Natural killer cell treated with Interleukin-12 subunit alpha and Interleukin-12 subunit beta and Interleukin-15 and Interleukin-18, amount 100 ng/mL, for 72 hours (primary cell): ENCODE measurements around the gene FTCD. TPM values are rescaled to one million over a fixed set of nuclear protein-coding genes. Genes with fewer than 3 reads are reported as not detected.
"Not testable (repeated sequence)": the region's sequence is repeated elsewhere in the genome, so short reads cannot be mapped to it uniquely, and the experiment has no call there.

ENCODE experiments used
- ATAC-seq, 2 donors: fragments of 150-1000 bp; cut with Tn5 transposase in 1 of 2; sonication (Bioruptor Pico), chemical (Tn5 transposase) in 1 of 2; 2 replicates each; pipeline ENCODE4 v1.10.0; 2021
- DNase-seq: peaks from one replicate; pipeline ENCODE4 v3.0.0; 2022; ENCODE audit warnings: low spot score
- H3K27ac Mint-ChIP-seq, 2 donors: 1 replicate in 1 of 2; 2 replicates in 1 of 2; pipeline ENCODE4 v1.8.0; 2022; ENCODE audit warnings: mixed read lengths in 2 of 2, mild to moderate bottlenecking in 1 of 2, moderate library complexity in 1 of 2
- H3K27me3 Mint-ChIP-seq, 2 donors: 1 replicate in 1 of 2; 2 replicates in 1 of 2; pipeline ENCODE4 v1.8.0; 2022; ENCODE audit warnings: mixed read lengths in 2 of 2
- H3K36me3 Mint-ChIP-seq: one replicate; pipeline ENCODE4 v1.8.0; 2022; ENCODE audit warnings: mixed read lengths
- H3K4me1 Mint-ChIP-seq, 2 donors: 1 replicate in 1 of 2; 2 replicates in 1 of 2; pipeline ENCODE4 v1.8.0; 2022; ENCODE audit warnings: low read depth in 2 of 2, mixed read lengths in 2 of 2, mild to moderate bottlenecking in 1 of 2
- H3K4me3 Mint-ChIP-seq: one replicate; pipeline ENCODE4 v1.8.0; 2022; ENCODE audit warnings: mixed read lengths
- H3K9me3 Mint-ChIP-seq: 2 replicates; pipeline ENCODE4 v1.8.0; 2022; ENCODE audit warnings: mixed read lengths
- total RNA-seq, 2 donors: library from RNA; stranded (reverse); gene quantifications; one replicate each; pipeline ENCODE4 v1.2.3, GENCODE V29; 2022

FTCD gene
- total RNA-seq, 2 donors from 2014 or later: not detected

GRCh38 chr21:46170436-46171193 is 15.2 kb upstream of the FTCD start:
- H3K4me3 Mint-ChIP-seq, ATAC-seq, H3K9me3 Mint-ChIP-seq, H3K4me1 Mint-ChIP-seq, DNase-seq: not testable (repeated sequence)
- H3K27ac Mint-ChIP-seq: peak overlapping the region in 1 of 2 donors; percentile 29
- peaks cover 15% of the 10 kb centered on the region for H3K36me3 Mint-ChIP-seq
- peaks cover 6 to 30% of the 10 kb centered on the region in 2 donors for H3K27me3 Mint-ChIP-seq

DNA sequence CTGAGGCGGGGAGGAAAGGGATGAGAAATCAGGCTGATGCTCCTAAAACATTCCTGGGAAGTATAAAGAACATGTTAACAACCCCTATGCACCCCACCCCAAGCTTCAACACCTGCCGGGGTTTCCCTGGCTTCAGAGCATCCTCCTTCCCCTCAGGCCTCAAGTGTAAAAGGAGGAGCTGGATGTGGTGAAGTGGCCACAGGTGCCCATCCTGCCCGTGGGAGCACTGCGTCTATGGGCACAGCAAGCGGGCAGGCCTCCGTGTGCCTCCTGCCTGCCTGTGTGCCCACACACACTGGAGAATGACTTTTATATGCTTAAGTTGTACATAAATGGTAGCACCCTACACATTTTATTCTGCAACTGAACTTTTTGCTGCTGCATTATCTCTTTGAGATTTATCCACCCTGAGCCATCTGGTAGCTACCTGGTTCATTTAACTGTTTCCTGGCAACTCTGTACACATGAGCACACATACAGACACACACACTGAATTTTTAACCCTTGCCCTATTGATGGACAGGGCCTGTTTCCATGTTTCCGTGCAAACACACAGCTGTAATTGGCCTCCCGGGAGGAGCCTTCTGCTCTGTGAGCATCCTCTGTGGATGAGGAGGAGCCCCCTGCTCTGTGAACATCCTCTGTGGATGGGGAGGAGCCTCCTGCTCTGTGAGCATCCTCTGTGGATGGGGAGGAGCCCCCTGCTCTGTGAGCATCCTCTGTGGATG is 13.4 kb upstream of the FTCD start:
- no peaks in the 10 kb centered on the region for H3K9me3 Mint-ChIP-seq
- H3K36me3 Mint-ChIP-seq: no peaks in the 10 kb centered on the region
- H3K4me3 Mint-ChIP-seq: no peak overlapping the region
- peaks cover 0 to 26% of the 10 kb centered on the region in 2 donors for H3K27me3 Mint-ChIP-seq
- no peak for DNase-seq
- no peak for ATAC-seq
- H3K27ac Mint-ChIP-seq: no peak overlapping the region
- H3K4me1 Mint-ChIP-seq: peaks cover 0 to 4% of the 10 kb centered on the region in 2 donors

GRCh38 chr21:46168238-46168637 is 12.9 kb upstream of the FTCD start:
- DNase-seq (peak; percentile 56), ATAC-seq (no peak)
- no peak overlapping the region for H3K4me3 Mint-ChIP-seq
- H3K36me3 Mint-ChIP-seq: no peaks in the 10 kb centered on the region
- H3K27me3 Mint-ChIP-seq: peaks cover 4 to 32% of the 10 kb centered on the region in 2 donors
- no peak overlapping the region for H3K27ac Mint-ChIP-seq
- H3K9me3 Mint-ChIP-seq: no peaks in the 10 kb centered on the region
- peaks cover 0 to 4% of the 10 kb centered on the region in 2 donors for H3K4me1 Mint-ChIP-seq

DNA sequence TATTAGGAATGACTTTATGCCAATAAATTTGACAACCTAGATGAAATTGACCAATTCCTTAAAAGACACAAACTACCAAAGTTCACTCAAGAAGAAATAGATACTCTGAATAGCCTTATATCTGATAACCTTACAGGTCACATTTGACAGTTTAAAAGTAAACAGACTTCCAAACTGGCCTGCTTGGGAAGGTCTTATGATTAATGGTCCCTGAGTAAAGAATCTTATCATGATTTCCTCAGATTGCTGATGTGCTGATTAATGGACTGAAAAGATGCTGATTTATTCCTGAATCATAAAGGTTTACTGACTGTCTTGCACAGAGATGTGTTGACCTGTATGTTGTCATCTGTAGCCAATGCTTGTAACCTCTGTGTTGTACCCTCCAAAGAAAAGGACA is 9.7 kb upstream of the FTCD start:
- peaks cover 7 to 39% of the 10 kb centered on the region in 2 donors for H3K27me3 Mint-ChIP-seq
- no peaks in the 10 kb centered on the region for H3K4me1 Mint-ChIP-seq

DNA sequence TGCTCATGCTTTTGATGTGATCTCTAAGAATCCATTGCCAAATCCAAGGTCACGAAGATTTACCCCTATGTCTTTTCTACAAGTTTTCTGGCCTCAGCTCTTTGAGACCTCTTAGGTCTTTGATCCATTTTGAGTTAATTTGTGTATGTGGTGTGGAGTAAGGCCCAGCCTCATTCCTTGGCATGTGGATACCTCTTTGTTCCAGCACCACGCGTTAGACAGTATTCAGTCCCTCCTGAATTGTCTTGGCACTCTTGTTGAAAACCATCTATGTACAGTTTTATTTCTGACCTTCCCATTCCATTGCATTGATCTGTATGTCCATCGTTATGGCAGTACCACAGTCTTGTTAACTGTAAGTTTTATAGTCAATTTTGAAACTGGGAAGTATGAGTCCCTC is 8.0 kb upstream of the FTCD start:
- no peak for DNase-seq
- Mint-ChIP-seq H3K4me1 (no peaks in the 10 kb centered on the region), H3K36me3 (no peaks in the 10 kb centered on the region), H3K4me3 (no peak overlapping the region), H3K27ac (no peak overlapping the region), H3K9me3 (no peaks in the 10 kb centered on the region), H3K27me3 (peaks cover 7 to 39% of the 10 kb centered on the region in 2 donors)
- no peak for ATAC-seq

More for the DNA sequence above, 9.7 kb upstream of the FTCD start:
- DNase-seq (no peak), ATAC-seq (no peak)
- no peak overlapping the region for H3K27ac Mint-ChIP-seq
- no peak overlapping the region for H3K4me3 Mint-ChIP-seq
- H3K9me3 Mint-ChIP-seq: no peaks in the 10 kb centered on the region
- H3K36me3 Mint-ChIP-seq: no peaks in the 10 kb centered on the region

- ATAC-seq (no peak), DNase-seq (peak; percentile 62)
Observed at GRCh38 chr21:46161633-46162592, 6.5 kb upstream of the FTCD start.

DNA sequence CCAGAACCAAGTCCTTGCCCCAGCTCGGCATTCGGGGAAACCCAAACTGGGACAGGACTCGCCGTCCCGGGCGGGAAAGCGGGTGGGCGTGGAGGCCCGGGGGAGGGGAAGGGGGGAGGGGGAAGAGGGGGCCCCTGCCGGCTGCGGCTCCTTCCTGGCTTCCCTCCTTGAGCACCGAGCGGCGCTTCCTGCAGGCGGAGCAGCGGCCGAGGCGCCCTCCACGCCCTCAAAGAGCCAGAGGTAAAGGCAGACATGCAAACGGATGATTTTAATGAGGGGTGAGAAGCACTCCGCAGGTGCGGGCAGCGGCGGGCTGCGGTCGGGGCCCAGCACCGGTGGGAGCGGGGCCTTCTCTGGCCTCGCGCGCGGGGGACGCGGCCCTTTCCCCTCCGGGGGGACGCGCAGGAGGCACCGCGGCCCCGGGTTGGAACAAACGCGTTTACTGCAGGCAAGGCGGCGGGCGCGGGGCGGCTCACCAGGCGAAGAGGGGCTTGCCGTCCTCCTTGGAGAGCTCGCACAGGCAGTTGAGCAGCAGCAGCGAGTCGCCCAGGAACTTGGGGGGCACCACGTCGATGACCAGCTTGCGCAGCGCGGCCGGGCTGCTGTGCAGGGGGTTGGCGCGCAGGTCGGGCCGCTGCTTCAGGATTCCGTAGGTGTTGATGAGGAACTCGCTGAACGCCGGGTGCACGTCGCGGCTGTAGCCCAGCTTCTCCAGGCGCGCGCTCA is 5.7 kb upstream of the FTCD start:
- H3K4me3 Mint-ChIP-seq: no peak overlapping the region
- peak in 1 of 2 donors; percentile 17 for ATAC-seq
- H3K36me3 Mint-ChIP-seq: no peaks in the 10 kb centered on the region
- H3K4me1 Mint-ChIP-seq: no peaks in the 10 kb centered on the region
- no peak overlapping the region for H3K27ac Mint-ChIP-seq
- peaks cover 7 to 27% of the 10 kb centered on the region in 2 donors for H3K27me3 Mint-ChIP-seq
- H3K9me3 Mint-ChIP-seq: no peaks in the 10 kb centered on the region
- peak; percentile 51 for DNase-seq

More at GRCh38 chr21:46161633-46162592, 6.5 kb upstream of the FTCD start:
- Mint-ChIP-seq H3K27ac (no peak overlapping the region), H3K9me3 (no peaks in the 10 kb centered on the region), H3K27me3 (peaks cover 7 to 35% of the 10 kb centered on the region in 2 donors), H3K36me3 (no peaks in the 10 kb centered on the region), H3K4me1 (no peaks in the 10 kb centered on the region), H3K4me3 (no peak overlapping the region)

DNA sequence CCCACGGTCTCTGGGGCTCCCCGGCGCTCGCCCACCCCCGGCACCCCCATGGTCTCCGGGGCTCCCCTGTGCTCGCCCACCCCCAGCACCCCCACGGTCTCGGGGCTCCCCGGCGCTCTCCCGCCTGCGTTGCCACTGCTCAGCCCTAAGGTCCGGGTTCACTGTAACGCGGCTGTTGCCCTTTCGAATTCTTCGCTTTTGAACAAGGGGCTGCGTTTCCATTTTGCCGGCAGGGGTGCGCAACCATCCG is 5.2 kb upstream of the FTCD start:
- DNase-seq (peak; percentile 39), ATAC-seq (no peak)
- Mint-ChIP-seq H3K4me1 (no peaks in the 10 kb centered on the region), H3K36me3 (no peaks in the 10 kb centered on the region), H3K27me3 (peaks cover 7 to 26% of the 10 kb centered on the region in 2 donors), H3K27ac (no peak overlapping the region), H3K4me3 (no peak overlapping the region), H3K9me3 (no peaks in the 10 kb centered on the region)

DNA sequence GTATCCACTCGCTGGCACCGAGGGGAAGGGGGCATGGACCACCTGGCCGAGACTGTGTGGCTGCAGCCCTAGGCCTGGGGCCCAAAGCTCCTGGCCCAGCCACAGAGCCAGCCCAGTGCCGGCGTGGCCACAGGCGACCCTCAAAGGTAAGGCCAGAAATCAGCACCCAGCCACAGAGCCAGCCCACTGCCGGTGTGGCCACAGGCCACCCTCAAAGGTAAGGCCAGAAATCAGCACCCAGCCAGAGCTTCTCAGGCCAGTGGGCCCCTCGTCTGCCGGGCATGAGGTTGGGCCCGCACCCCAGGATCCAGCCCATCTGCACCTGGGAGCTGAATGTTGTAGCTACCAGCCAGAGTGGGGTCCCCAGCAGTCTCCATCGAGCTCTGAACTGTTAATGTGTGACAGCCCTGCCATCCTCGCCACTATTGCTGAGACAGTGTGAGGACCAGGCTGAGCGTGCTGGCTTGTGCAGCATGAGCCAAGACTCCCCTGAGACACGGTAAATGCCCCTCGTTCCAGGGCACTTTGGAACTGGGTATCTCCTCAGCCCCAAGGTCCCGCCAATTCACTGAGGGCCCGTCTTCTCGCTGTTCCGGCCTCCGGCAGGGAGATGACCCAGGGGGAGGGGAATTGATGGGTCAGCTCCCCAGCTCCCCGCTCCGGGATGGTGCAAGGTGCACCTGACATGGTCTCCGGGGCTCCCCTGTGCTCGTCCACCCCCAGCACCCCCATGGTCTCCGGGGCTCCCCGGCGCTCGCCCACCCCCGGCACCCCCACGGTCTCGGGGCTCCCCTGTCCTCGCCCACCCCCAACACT is 4.7 kb upstream of the FTCD start:
- Mint-ChIP-seq H3K4me3 (no peak overlapping the region), H3K9me3 (no peaks in the 10 kb centered on the region), H3K4me1 (no peaks in the 10 kb centered on the region), H3K27me3 (peaks cover 7 to 26% of the 10 kb centered on the region in 2 donors), H3K27ac (no peak overlapping the region), H3K36me3 (no peaks in the 10 kb centered on the region)
- DNase-seq: peak; percentile 58
- ATAC-seq: no peak

DNA sequence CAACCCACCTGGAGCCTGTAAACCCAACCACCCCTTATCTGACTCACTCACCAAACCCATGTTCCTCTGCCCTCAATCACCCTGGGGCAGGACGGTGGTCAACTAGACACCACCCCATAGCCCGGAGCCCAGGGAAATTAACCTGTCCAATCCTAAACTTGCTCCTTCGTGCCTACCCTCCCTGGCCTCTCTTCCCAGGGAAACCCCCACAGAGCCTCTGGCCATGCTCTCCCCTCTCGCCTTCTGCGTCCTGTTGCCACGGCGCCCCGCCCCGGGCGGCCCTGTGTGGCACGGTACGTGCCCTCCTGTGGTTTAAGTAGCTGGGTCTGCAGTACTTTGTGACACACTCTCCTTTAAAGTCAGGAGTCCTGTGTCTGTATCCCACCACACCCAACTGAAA is 4.0 kb upstream of the FTCD start:
- Mint-ChIP-seq H3K9me3 (no peaks in the 10 kb centered on the region), H3K4me3 (no peak overlapping the region), H3K27ac (no peak overlapping the region), H3K27me3 (peaks cover 7 to 19% of the 10 kb centered on the region in 2 donors), H3K36me3 (no peaks in the 10 kb centered on the region), H3K4me1 (no peaks in the 10 kb centered on the region)
- no peak for ATAC-seq
- no peak for DNase-seq

DNA sequence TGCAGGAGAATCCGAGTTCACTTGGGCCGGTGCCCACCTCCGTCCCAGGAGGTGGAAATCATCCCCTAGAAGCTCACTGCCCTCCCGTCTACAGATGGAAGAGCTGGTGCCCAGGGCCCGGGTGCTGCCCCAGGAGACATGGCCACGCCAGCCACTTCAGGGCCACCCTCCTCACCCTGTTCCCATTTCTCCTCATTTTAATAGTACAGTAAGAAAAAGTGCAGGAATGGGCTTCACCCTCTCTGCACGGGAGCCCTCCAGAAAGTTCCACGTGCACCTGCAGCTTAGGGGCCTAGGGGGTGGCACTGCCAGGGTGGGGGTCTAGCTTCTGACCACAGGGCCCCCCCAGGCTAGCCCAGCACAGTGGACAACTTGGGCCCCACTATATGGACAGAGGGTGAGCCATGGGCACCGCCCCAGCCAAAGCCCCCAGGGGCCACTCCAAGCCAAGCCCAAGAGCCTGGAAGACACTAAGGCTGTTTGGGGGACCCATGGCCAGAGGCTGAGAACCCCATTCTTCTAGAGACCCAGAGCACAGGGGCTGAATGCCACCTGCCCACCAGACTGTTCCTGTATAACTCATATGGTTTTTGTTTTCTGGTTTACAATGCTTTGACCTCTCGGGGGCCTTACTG is 3.4 kb upstream of the FTCD start:
- Mint-ChIP-seq H3K4me1 (no peaks in the 10 kb centered on the region), H3K36me3 (no peaks in the 10 kb centered on the region), H3K27me3 (peaks cover 7 to 13% of the 10 kb centered on the region in 2 donors), H3K9me3 (no peaks in the 10 kb centered on the region), H3K4me3 (no peak overlapping the region), H3K27ac (no peak overlapping the region)
- peak; percentile 44 for DNase-seq
- no peak for ATAC-seq

DNA sequence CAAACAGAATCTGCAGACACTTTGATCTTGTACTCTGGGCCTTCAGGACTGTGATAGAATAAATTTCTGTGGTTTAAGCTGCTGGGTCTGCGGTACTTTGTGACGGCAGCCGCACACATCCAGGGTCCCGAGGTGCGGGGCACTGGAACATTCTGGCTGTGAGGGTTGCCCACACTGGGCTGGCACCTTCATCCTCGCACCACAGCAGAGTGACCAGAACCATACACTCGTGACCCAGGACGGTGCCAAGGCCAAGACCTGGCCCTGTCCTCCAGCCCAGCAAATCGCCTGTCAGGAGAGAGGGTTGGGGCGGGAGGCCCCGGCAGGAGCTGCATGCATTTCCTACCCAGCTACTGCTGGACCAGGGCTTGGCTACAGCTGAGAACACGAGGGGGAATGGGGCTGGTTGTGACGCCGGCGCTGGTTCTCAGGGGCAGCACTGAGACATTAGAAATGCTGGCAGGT is 2.6 kb upstream of the FTCD start:
- H3K27me3 Mint-ChIP-seq: peaks cover 2 to 5% of the 10 kb centered on the region in 2 donors
- H3K36me3 Mint-ChIP-seq: no peaks in the 10 kb centered on the region
- no peak overlapping the region for H3K4me3 Mint-ChIP-seq
- ATAC-seq (no peak), DNase-seq (peak; percentile 39)
- no peaks in the 10 kb centered on the region for H3K4me1 Mint-ChIP-seq
- no peaks in the 10 kb centered on the region for H3K9me3 Mint-ChIP-seq
- no peak overlapping the region for H3K27ac Mint-ChIP-seq
